Activated CD4-positive, alpha-beta T cell treated with anti-CD3 and anti-CD28 coated beads, Interleukin-2, amount 50 U/mL, for 4 hours (primary cell): Measurements from ENCODE around the gene ZNRF1.
A peak's percentile ranks its signal among the peaks of the same experiment; 100 is the strongest.

Experiments used
- DNase-seq, 2 experiments: peaks; one replicate each; pipeline ENCODE4 v3.0.0-alpha.2; 2020

ZNRF1 gene

DNA sequence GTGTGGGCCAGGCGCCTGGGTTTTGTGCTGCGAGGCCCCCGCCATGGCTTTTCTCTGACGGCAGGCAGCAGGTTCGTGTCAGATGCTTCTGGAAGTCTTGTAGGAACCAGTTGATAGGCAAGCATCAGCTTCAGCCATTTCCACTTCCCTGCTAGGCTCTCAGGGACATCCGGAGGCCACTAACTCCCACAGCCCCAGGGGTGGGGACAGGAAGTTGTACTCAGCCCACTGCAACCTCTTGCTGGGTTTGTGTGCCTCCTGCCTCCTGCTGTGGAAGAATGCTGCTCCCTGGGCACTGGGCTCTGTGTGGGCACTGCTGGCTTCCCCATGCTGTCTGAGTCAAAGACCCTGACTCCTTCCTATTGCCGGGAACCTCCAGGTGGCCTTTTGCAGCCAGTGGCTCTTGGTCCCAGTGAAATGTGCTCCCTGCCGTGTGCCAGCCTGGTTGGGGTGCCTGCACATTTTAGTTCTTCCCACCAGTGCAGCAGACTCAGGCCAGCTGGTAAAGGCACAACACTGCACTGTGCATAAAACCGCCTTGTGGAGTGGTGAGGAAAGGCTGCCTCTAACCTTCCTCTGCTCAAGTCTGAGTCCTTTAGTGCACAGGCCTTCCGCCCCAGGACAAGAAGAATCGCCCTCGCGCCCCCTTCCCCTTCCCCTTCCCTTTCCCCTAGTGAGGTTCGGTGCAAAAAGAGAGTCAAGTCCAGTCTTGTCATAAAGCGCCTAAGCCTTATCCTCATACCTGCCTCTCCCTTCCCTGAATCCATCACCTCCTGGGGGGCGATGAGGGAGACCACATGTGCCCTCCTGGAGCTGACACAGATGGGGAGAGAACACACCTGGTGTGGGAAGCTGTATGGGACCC lies 101.1 kb downstream of the ZNRF1 start:
- DNase-seq = no peak

DNA sequence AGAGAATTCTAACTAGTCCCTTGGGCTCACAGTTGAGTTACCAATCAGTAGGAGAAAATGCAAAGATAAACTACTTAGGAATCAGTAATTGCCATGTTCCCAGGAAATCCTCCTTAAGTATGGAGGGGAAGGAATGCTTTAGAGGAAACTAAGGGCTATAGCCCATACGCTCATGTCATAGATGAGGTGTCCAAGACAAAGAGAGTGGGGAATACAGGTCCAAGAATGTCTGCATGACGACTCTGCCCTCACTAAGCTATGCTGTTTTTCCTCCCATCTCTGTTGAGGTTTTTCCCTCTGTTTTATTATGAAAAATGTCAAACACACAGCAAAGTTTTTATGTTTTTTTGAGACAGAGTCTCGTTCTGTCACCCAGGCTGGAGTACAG lies 101.8 kb downstream of the ZNRF1 start:
- no peak for DNase-seq

DNA sequence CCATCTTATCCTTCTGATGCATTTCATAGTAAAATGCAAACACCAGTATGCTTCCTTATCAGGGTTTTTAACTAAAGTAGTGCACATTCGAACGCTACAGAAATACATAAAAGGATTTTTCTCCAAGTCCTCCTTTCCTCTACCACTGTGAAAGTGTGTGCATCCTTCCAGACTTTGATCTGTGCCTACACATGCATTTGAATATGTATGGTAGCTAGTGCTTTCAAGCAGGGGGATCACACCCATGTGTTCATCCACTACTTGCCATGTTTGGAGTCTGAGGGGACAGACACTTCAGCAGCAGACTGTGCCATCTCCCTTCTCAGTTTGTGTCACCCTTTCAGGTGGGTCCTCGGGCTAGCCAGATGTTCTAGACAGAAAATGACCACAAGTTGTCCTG lies 102.8 kb downstream of the ZNRF1 start:
- no peak for DNase-seq

- DNase-seq = no peak
These were observed 103.8 kb downstream of the ZNRF1 start for GRCh38 chr16:75102595-75102994.

DNA sequence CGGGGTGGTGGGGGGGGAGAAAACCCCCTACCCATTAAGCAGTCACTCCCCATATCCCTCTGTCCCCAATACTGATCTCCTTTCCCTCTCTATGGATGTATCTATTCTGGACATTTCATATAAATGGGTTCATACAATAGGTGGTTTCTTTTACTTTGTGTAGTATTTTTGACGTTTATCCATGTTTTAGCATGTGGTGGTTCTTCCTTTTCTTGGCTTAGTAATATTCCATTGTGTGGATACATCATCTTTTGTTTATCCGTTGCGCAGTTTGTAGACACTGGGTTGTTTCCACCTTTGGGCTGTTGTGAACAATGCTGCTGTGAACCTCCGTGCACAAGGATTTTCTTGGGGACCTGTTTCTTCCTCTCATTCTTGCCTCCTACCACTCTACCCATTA lies 105.2 kb downstream of the ZNRF1 start:
- no peak for DNase-seq

DNA sequence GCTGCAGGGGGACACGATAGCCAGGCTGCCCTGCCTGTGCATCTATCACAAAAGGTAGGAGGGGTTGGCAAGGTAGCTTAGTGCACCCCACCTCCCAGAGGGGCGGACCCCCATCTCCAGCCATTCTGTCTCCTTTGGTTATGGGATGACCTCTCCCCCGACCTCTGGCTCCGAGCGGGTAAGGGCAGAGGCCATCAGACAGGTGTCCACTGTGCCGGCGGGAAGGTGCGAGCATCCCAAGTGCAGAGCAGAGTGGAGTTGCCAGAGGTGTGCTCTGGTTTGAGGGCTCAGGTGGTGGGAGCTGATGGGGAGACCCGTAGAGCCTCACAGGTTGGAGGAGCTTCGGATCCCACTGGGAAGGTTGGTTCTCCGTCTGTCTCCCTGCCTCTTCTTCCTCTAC lies 106.0 kb downstream of the ZNRF1 start:
- DNase-seq = no peak

DNA sequence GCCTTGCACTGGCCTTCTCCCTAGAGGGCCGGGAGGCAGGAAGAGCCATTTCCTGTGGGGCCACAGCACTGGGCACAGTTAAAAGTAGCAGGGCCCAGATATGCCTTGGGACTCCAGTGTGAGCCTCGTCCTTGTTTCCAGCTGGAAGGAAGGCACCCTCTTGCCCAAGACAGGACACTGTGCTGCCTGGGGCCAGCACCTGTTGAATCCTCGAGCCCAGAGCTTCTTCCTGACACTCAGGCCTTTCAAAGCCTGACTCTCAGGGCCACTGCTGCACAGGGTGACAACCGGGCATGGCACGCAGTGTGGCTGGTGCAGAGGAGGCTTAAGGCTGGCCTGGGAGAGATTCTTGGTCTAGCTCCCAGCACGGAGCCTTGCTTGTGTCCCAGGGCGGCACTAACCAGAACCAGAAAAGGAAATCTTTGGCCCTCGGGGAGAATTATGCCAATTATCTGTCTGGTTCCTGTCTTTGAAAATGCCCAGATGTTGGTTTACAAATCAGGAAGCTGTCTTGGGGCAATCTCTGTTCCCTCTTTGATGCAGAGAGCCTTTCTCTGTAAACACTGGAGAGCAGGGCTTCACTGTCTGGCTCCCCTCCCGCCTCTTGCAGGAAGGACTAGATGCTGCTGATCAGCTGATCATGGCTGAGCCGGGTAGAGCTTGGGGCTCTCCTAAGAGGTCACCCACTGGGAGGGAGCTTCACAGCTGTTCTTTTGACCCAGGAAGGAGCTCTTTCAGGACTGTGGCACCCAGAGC lies 106.7 kb downstream of the ZNRF1 start:
- no peak for DNase-seq

- DNase-seq = no peak
These were observed 107.8 kb downstream of the ZNRF1 start for GRCh38 chr16:75106351-75107274.

GRCh38 chr16:75107505-75107904 lies 108.7 kb downstream of the ZNRF1 start:
- no peak for DNase-seq

DNA sequence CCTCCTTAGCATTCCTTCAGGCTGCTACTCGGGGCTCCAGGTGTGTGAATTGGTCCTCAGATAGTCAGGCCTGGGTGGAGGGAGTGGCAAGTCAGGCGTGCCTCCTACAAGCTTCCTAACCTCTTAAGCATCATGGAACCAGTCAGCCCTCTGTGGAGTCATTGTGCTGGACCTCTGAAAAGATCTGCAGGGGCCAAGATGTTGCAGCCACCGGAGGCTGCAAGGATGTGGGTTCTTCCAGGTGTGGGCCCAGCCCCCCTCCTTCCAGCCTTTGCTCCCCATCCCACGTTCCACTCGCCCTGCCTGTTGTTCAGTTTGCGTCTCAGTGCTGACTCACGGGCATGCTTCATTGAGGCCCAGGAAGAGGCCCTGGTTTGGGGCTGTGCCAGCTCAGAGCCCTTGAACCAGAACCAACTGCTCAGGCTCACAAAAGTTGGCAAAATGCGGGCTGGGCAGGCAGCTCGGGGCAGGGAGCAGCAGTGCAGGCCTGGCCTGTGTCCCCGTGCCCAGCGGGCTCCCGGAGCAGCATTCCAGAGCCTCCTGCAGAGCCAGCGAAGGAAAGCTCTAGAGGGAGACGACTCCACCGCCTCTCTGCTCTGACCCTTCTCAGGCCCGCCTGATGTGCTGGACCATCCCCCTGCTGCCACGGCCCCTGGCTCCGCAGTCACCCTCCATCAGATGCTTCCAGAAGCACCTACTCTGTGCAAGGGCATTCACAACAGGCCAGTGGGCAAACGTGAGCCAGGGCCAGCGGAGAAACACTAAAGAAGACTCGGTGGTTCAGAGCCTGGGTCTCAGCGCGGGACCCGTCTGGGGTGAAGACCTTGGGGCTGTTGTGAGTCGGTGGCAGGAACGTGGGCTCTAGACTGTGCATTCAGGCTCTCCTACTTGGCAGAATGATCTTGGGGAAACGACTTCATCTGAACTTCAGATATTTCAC lies 110.2 kb downstream of the ZNRF1 start:
- peak; percentile 72 to 74 for DNase-seq

DNA sequence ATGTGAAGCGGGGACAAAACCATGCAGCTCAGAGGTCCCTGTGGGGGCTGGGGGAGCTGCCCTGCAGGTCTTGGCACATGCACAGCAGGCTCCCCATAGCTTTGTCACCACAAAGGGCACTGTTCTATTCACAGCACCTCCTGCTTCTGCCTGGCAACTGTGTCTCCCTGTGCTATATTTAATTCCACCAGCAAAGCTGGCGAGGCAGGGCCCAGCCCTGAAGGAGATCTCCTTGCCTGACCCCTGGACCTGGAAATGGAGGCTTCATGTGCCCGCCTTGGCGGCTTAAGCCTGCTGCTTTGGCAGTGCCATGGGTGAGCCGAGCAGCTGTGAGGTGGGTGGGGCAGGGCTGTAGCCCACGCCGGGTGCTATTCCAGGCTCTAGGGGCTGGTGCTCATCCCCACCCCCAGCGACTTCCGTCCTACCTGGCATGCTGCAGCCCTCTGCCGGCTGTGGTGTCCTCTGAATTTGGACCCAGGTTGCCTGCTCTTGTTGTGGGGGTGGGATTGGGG lies 111.0 kb downstream of the ZNRF1 start:
- DNase-seq = no peak

DNA sequence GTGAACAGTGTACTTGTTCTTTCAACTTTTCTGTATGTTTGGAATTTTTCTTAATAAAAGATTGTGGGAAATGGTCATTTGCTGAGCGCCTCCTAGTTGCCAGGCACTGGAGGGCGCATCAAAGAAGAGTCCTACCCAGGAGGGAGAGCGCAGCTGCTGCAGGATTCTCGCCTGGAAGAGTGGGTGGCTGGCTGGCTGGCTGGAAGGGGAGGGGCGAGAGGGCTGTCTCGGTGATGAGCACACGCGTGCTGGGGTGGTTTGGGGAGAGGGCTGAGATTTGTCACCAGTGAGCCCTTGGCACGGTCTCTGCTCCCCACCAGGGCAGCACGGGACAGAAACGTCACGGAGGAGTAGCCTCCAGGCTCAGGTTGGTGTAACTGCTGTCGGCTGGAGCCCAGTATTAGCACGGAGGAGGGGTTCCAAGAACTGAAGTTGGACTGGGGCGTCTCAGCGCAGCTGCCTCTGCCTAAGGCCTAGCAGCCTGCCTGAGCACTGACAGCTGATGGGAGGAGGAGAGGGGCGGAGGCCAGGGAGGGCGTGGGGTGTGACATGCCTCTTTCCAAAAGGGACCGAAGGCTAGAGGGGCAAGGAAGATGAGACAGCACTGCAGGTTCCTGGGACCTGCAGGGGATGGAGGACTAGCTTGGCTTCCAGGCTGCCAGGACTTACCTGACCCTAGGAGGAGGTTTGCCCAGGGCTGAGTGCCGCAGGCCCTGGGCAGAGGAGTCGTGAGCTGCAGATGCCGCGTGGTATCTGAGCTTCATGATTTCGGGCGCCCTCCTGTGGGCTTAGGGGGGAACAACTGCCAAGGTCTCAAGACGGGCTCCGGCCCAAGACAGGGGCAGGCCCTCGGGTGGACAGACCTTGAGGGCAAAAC lies 112.1 kb downstream of the ZNRF1 start:
- peak; percentile 77 for DNase-seq

GRCh38 chr16:75111514-75111940 lies 112.7 kb downstream of the ZNRF1 start:
- DNase-seq = no peak

- DNase-seq = no peak
These were observed 113.3 kb downstream of the ZNRF1 start for GRCh38 chr16:75111961-75112733.

GRCh38 chr16:75112734-75113491 lies 114.1 kb downstream of the ZNRF1 start:
- DNase-seq = no peak

- DNase-seq = no peak
These were observed 114.8 kb downstream of the ZNRF1 start for GRCh38 chr16:75113541-75114121.

- no peak for DNase-seq
These were observed 115.5 kb downstream of the ZNRF1 start for GRCh38 chr16:75114179-75114945.
